HG02938 (cell line): ENCODE measurements around the gene ANKRD62.

Experiments used
- ATAC-seq: cut with Tn5 transposase; IDR thresholded peaks from one replicate; pipeline ENCODE4 v1.9.1; 2021; ENCODE audit warnings: mild to moderate bottlenecking, moderate library complexity; ENCODE audit not compliant: unreplicated experiment

Gene ANKRD62

GRCh38 chr18:12165038-12165768 is 71.6 kb downstream of the ANKRD62 start:
- ATAC-seq, result no peak
